Measurements from ENCODE around the gene CD58.

Gene CD58

DNA sequence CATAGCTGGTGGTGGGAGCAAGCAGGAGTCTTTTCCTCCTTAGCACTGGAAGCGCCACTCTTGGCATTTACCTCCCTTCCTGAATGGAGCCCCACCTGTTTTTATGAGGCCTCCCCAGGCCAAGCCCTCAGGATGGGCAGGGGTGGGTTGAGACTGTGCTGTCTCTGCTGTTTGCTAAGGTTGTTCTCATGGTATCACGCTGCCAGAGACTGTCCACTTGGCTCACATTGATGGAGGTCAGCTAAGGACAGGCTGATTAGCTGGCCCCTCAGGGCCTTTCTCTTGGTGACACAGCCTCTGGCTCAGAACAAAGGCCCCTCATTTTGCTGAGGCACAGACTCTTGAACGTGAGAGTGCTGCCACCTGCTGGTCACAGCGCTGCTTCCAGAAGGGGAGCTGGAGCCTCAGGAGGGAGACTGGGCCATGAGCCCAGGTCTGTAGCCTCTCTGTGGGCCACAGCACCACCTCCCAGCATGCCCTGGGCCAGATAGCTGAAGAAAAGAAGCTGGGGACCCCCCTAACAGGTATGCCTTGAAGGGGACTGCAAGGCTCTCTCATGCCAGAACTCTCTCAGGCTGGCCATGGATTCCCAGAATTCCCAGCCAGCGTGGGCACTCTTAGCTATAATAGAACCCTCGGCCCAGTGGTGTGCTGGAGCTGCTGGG is 85.6 kb downstream of the CD58 start:
- no peaks in the 10 kb centered on the region for H3K9me3 ChIP-seq (ENCODE audit: control extremely low read depth in 1 of 5, control insufficient read depth in 4 of 5, insufficient read depth in 2 of 5, low read depth in 1 of 5, low read length in 4 of 5)
- H3K27me3 ChIP-seq (replicated peaks in 2 of 5; ENCODE audit: control insufficient read depth in 4 of 5, insufficient read depth in 5 of 5, low read length in 4 of 5) = no peaks in the 10 kb centered on the region
- no peak overlapping the region for H3K4me3 ChIP-seq (ENCODE audit: control insufficient read depth in 1 of 7, extremely low read depth in 1 of 7, insufficient read depth in 4 of 7, low read depth in 2 of 7, low read length in 6 of 7)
- peaks cover 2 to 8% (median 5%) of the 10 kb centered on the region in 4 experiments for H3K4me1 ChIP-seq (ENCODE audit: control extremely low read depth in 1 of 4, control insufficient read depth in 4 of 4, insufficient read depth in 4 of 4, low read length in 3 of 4)
- CTCF ChIA-PET = interaction anchor here (0.9 to 8.9 kb wide), 31 partner anchors 8 to 778 kb away, joined by 3 to 190 read pairs (median 4); no protein-coding TSS in a partner anchor
- POLR2A ChIA-PET = no interaction called here
- 50% methylated on average over 5 of the region's 6 CpGs for WGBS (ENCODE audit: insufficient coverage)
- DNase-seq = peak; percentile 82 to 91 (median 86)
- H3K36me3 ChIP-seq (ENCODE audit: control insufficient read depth in 4 of 4, insufficient read depth in 4 of 4, low read length in 3 of 4) = no peaks in the 10 kb centered on the region
- no peak overlapping the region for H3K27ac ChIP-seq (ENCODE audit: insufficient read depth in 1 of 2, low read depth in 1 of 2, low read length in 2 of 2, poor library complexity in 1 of 2, severe bottlenecking in 2 of 2)

DNA sequence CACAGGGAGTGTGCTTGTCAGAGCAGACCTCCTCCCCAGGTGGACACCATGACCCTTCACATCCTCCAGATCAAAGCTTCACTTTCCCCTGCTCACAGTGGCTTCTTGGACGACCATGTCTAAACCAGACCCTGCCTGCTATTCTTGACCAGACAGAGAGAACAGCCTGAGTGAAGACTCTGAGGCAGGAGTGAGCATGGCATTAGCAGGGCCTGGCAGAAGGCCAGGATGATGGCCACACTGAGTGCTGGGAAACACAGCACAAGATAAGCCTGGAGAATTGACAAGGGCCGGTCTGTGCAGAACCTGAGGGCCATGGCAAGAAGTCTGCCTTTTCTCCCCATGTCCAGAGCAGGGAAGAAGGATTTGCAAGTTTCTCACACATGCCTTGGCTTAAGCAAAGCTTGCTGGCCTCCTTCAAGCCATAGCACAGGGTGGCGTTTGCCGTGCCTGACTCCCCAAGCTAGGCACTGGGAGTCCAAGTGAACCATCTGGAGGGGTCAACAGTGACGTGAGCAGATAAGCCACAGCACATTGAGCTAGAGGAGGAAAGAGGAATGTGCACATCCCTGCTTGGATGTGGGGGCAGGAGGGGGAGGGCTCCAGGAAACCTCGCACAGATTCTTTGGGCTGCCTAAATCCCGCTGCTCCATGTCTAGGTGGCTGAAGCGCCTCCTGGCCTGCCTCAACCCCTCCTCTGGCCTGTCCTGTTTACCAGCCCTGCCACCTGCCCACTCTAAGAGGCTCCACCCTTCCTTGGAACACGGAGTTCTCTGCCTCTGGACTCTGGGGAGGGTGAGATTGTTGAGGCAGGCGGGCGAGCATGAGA is 87.1 kb downstream of the CD58 start:
- no peak for DNase-seq
- POLR2A ChIA-PET = no interaction called here
- H3K27ac ChIP-seq (ENCODE audit: insufficient read depth in 1 of 2, low read depth in 1 of 2, low read length in 2 of 2, poor library complexity in 1 of 2, severe bottlenecking in 2 of 2) = no peak overlapping the region
- H3K4me3 ChIP-seq (ENCODE audit: control insufficient read depth in 1 of 7, extremely low read depth in 1 of 7, insufficient read depth in 4 of 7, low read depth in 2 of 7, low read length in 6 of 7) = no peak overlapping the region
- H3K27me3 ChIP-seq (replicated peaks in 2 of 5; ENCODE audit: control insufficient read depth in 4 of 5, insufficient read depth in 5 of 5, low read length in 4 of 5) = no peaks in the 10 kb centered on the region
- 87% methylated on average over 10 of the region's 11 CpGs for WGBS (ENCODE audit: insufficient coverage)
- no peaks in the 10 kb centered on the region for H3K4me1 ChIP-seq (ENCODE audit: control extremely low read depth in 1 of 4, control insufficient read depth in 4 of 4, insufficient read depth in 4 of 4, low read length in 3 of 4)
- CTCF ChIA-PET = interaction anchor here (0.5 to 8.9 kb wide), 17 partner anchors 10 to 343 kb away, joined by 3 to 190 read pairs (median 3); no protein-coding TSS in a partner anchor
- H3K9me3 ChIP-seq (ENCODE audit: control extremely low read depth in 1 of 5, control insufficient read depth in 4 of 5, insufficient read depth in 2 of 5, low read depth in 1 of 5, low read length in 4 of 5) = no peaks in the 10 kb centered on the region
- no peaks in the 10 kb centered on the region for H3K36me3 ChIP-seq (ENCODE audit: control insufficient read depth in 4 of 4, insufficient read depth in 4 of 4, low read length in 3 of 4)

DNA sequence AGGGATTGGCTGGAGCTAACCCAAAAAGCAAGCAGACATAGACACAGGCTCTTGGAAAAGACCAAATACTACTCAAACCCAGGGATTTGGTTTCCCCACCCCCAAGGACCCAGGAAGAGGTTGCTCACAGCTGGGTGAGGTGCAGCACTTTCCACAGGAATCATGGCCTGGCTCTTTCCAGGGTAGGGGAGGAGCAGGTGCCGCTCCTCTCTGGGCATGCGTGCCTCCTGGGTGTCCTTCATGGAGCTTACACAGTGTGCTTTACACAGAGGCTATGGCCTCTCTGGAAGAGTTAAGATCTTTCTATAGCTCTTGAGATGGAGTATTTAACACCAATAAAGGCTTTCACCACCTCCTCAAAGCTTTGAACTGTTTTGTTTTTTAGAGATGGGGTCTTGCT is 88.3 kb downstream of the CD58 start:
- H3K27me3 ChIP-seq (replicated peaks in 2 of 5; ENCODE audit: control insufficient read depth in 4 of 5, insufficient read depth in 5 of 5, low read length in 4 of 5) = no peaks in the 10 kb centered on the region
- no peak overlapping the region for H3K4me3 ChIP-seq (ENCODE audit: control insufficient read depth in 1 of 7, extremely low read depth in 1 of 7, insufficient read depth in 4 of 7, low read depth in 2 of 7, low read length in 6 of 7)
- 86% methylated on average over 2 of the region's 2 CpGs for WGBS (ENCODE audit: insufficient coverage)
- H3K9me3 ChIP-seq (ENCODE audit: control extremely low read depth in 1 of 5, control insufficient read depth in 4 of 5, insufficient read depth in 2 of 5, low read depth in 1 of 5, low read length in 4 of 5) = no peaks in the 10 kb centered on the region
- no peaks in the 10 kb centered on the region for H3K36me3 ChIP-seq (ENCODE audit: control insufficient read depth in 4 of 4, insufficient read depth in 4 of 4, low read length in 3 of 4)
- no peak overlapping the region for H3K27ac ChIP-seq (ENCODE audit: insufficient read depth in 1 of 2, low read depth in 1 of 2, low read length in 2 of 2, poor library complexity in 1 of 2, severe bottlenecking in 2 of 2)
- CTCF ChIA-PET = interaction anchor here (1.0 to 8.9 kb wide), 8 partner anchors 9 to 341 kb away, joined by 3 to 190 read pairs (median 15); no protein-coding TSS in a partner anchor
- DNase-seq = no peak
- POLR2A ChIA-PET = interaction anchor here (1.0 kb wide), 1 partner anchor 32 kb away, joined by 3 read pairs; no protein-coding TSS in a partner anchor
- no peaks in the 10 kb centered on the region for H3K4me1 ChIP-seq (ENCODE audit: control extremely low read depth in 1 of 4, control insufficient read depth in 4 of 4, insufficient read depth in 4 of 4, low read length in 3 of 4)

DNA sequence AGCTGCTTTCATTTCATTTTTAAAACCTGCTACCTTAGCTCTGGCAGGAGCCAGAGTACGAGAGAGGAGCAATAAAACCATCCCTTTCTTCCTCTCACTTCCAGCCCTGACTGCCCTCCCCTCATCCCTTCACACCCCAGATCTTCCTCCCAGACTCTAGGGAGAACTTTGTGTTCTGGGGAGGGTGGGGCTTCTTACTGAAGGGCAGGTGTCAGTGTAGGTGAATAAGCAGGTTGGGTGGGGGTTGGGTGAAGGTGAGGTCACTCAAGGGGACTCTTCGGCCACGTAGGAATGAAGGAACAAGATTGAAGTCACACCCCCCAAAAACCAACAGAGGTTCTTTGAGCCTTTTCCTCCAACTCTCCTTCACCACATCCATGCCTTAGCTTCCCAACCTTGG is 88.9 kb downstream of the CD58 start:
- no peak overlapping the region for H3K27ac ChIP-seq (ENCODE audit: insufficient read depth in 1 of 2, low read depth in 1 of 2, low read length in 2 of 2, poor library complexity in 1 of 2, severe bottlenecking in 2 of 2)
- H3K9me3 ChIP-seq (ENCODE audit: control extremely low read depth in 1 of 5, control insufficient read depth in 4 of 5, insufficient read depth in 2 of 5, low read depth in 1 of 5, low read length in 4 of 5) = no peaks in the 10 kb centered on the region
- DNase-seq = no peak
- H3K4me3 ChIP-seq (ENCODE audit: control insufficient read depth in 1 of 7, extremely low read depth in 1 of 7, insufficient read depth in 4 of 7, low read depth in 2 of 7, low read length in 6 of 7) = no peak overlapping the region
- H3K4me1 ChIP-seq (ENCODE audit: control extremely low read depth in 1 of 4, control insufficient read depth in 4 of 4, insufficient read depth in 4 of 4, low read length in 3 of 4) = no peaks in the 10 kb centered on the region
- ChIA-PET CTCF (interaction anchor here (0.9 to 8.9 kb wide), 7 partner anchors 9 to 341 kb away, joined by 3 to 190 read pairs (median 6); no protein-coding TSS in a partner anchor), POLR2A (interaction anchor here (1.0 kb wide), 1 partner anchor 32 kb away, joined by 3 read pairs; no protein-coding TSS in a partner anchor)
- H3K36me3 ChIP-seq (ENCODE audit: control insufficient read depth in 4 of 4, insufficient read depth in 4 of 4, low read length in 3 of 4) = no peaks in the 10 kb centered on the region
- H3K27me3 ChIP-seq (replicated peaks in 2 of 5; ENCODE audit: control insufficient read depth in 4 of 5, insufficient read depth in 5 of 5, low read length in 4 of 5) = no peaks in the 10 kb centered on the region
- WGBS (ENCODE audit: insufficient coverage) = no CpG with 5 or more reads among the region's 3 CpGs

DNA sequence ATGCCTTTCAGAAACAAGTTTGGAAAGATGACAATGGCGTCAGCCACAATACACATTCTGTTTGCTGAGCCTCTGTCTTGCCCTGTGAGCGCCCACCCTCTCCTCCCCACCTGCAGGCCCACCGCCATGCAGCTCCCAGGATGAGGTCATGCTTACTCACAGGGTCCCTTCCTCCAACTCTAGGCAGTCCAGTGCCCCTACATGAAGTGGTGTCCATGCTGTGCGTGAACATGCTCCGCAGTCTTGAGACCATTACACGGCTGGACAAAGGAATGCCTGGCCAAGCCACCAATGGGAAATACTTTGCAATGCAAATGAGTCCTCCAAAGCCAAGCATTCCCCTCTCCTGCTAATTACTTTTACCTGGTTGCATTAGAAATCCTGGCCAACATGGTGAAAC is 92.2 kb downstream of the CD58 start:
- Histone ChIP-seq H3K27me3 (replicated peaks in 2 of 5; ENCODE audit: control insufficient read depth in 4 of 5, insufficient read depth in 5 of 5, low read length in 4 of 5) (no peaks in the 10 kb centered on the region), H3K27ac (ENCODE audit: insufficient read depth in 1 of 2, low read depth in 1 of 2, low read length in 2 of 2, poor library complexity in 1 of 2, severe bottlenecking in 2 of 2) (no peak overlapping the region), H3K4me3 (ENCODE audit: control insufficient read depth in 1 of 7, extremely low read depth in 1 of 7, insufficient read depth in 4 of 7, low read depth in 2 of 7, low read length in 6 of 7) (no peak overlapping the region), H3K36me3 (ENCODE audit: control insufficient read depth in 4 of 4, insufficient read depth in 4 of 4, low read length in 3 of 4) (no peaks in the 10 kb centered on the region), H3K4me1 (ENCODE audit: control extremely low read depth in 1 of 4, control insufficient read depth in 4 of 4, insufficient read depth in 4 of 4, low read length in 3 of 4) (no peaks in the 10 kb centered on the region), H3K9me3 (ENCODE audit: control extremely low read depth in 1 of 5, control insufficient read depth in 4 of 5, insufficient read depth in 2 of 5, low read depth in 1 of 5, low read length in 4 of 5) (no peaks in the 10 kb centered on the region)
- ChIA-PET POLR2A (no interaction called here), CTCF (interaction anchor here (0.8 to 1.2 kb wide), 4 partner anchors 12 to 339 kb away, joined by 3 read pairs; no protein-coding TSS in a partner anchor)
- DNase-seq = no peak
- WGBS (ENCODE audit: insufficient coverage) = 93% methylated on average over 5 of the region's 6 CpGs

DNA sequence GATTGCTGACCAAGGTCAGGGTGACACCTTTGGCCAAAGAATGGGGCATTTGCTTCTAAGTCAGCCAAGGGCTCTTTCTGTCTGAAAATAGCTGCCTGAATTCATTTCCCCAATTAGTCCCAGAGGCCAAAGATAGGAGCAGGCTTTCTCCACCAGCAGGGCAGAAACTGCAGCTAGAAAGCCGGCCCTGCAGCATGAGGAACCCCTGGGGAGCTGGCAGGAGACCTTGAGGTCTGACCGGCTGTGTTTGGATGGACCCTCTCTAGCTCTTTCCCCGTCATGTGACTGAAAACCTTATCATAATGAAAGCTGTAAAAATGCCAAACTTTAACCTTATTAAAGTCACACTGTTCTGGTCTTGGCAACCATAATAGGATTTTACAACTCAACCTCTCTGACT is 93.4 kb downstream of the CD58 start:
- H3K36me3 ChIP-seq (ENCODE audit: control insufficient read depth in 4 of 4, insufficient read depth in 4 of 4, low read length in 3 of 4) = no peaks in the 10 kb centered on the region
- ChIA-PET POLR2A (no interaction called here), CTCF (interaction anchor here (1.1 to 3.2 kb wide), 2 partner anchors 8 to 338 kb away, joined by 5 to 16 read pairs; no protein-coding TSS in a partner anchor)
- no peak overlapping the region for H3K27ac ChIP-seq (ENCODE audit: insufficient read depth in 1 of 2, low read depth in 1 of 2, low read length in 2 of 2, poor library complexity in 1 of 2, severe bottlenecking in 2 of 2)
- H3K27me3 ChIP-seq (replicated peaks in 2 of 5; ENCODE audit: control insufficient read depth in 4 of 5, insufficient read depth in 5 of 5, low read length in 4 of 5) = no peaks in the 10 kb centered on the region
- no peaks in the 10 kb centered on the region for H3K9me3 ChIP-seq (ENCODE audit: control extremely low read depth in 1 of 5, control insufficient read depth in 4 of 5, insufficient read depth in 2 of 5, low read depth in 1 of 5, low read length in 4 of 5)
- WGBS (ENCODE audit: insufficient coverage) = 92% methylated on average over 3 of the region's 3 CpGs
- H3K4me3 ChIP-seq (ENCODE audit: control insufficient read depth in 1 of 7, extremely low read depth in 1 of 7, insufficient read depth in 4 of 7, low read depth in 2 of 7, low read length in 6 of 7) = no peak overlapping the region
- no peak for DNase-seq
- no peaks in the 10 kb centered on the region for H3K4me1 ChIP-seq (ENCODE audit: control extremely low read depth in 1 of 4, control insufficient read depth in 4 of 4, insufficient read depth in 4 of 4, low read length in 3 of 4)

All from common myeloid progenitor, CD34-positive (primary cell).